IMR-90 (cell line): ENCODE measurements around the gene RASSF3. TPM values are rescaled to one million over a fixed set of nuclear protein-coding genes. Genes with fewer than 3 reads are reported as not detected.

Experiments
- ATAC-seq: fragments of 200-7000 bp; cut with Tn5 transposase; 2 replicates; pipeline ENCODE4 v1.9.1; 2020; ENCODE audit warnings: low read depth, mild to moderate bottlenecking, moderate library complexity
- BruUV-seq: library from RNA; stranded (reverse); fragments of 400-500 nt; replicated peaks from 2 replicates; lab custom pipeline; 2021; lab: Mats Ljungman, UMichigan
- CTCF ChIA-PET: fragments of 300-600 bp; formaldehyde crosslinking; extraction: SDS; loops from one replicate; lab custom pipeline; 2021; ENCODE audit warnings: antibody characterized with exemption; lab: Yijun Ruan, JAX
- POLR2A ChIA-PET: fragments of 300-600 bp; sonication (Branson Sonifier 250); formaldehyde crosslinking; loops from one replicate; lab custom pipeline; 2022; ENCODE audit warnings: antibody characterized with exemption; ENCODE audit not compliant: unreplicated experiment; lab: Charles Lee
- DNase-seq: peaks from one replicate; pipeline ENCODE4 v3.0.0; 2013
- H2AFZ ChIP-seq: replicated peaks from 2 replicates; pipeline ENCODE3; 2013; ENCODE audit warnings: low read length, mild to moderate bottlenecking; ENCODE audit not compliant: poor library complexity
- H2AK5ac ChIP-seq: 2 replicates; pipeline ENCODE4 v1.6.1; 2013; ENCODE audit warnings: low read depth, low read length, inconsistent platforms
- H2AK9ac ChIP-seq: replicated peaks from 2 replicates; pipeline ENCODE3; 2013; ENCODE audit warnings: mild to moderate bottlenecking, low read depth, low read length, moderate library complexity; ENCODE audit not compliant: poor library complexity
- H2BK120ac ChIP-seq: 2 replicates; pipeline ENCODE4 v1.6.1; 2013; ENCODE audit warnings: low read depth, low read length, inconsistent platforms
- H2BK15ac ChIP-seq: 3 replicates; pipeline ENCODE4 v1.6.1; 2013; ENCODE audit warnings: low read depth, low read length, inconsistent platforms
- H2BK20ac ChIP-seq: 2 replicates; pipeline ENCODE4 v1.6.1; 2013; ENCODE audit warnings: low read depth, mild to moderate bottlenecking, inconsistent platforms, low read length, moderate library complexity
- H2BK5ac ChIP-seq: 2 replicates; pipeline ENCODE4 v1.6.1; 2013; ENCODE audit warnings: mild to moderate bottlenecking, low read depth, low read length, inconsistent platforms; ENCODE audit not compliant: poor library complexity, severe bottlenecking
- H3K14ac ChIP-seq: replicated peaks from 2 replicates; pipeline ENCODE4 v1.6.1; 2013; ENCODE audit warnings: low read depth, low read length, inconsistent platforms
- H3K18ac ChIP-seq: 2 replicates; pipeline ENCODE4 v1.6.1; 2013; ENCODE audit warnings: low read depth, low read length, control low read depth
- H3K23ac ChIP-seq: 2 replicates; pipeline ENCODE4 v1.6.1; 2013; ENCODE audit warnings: low read depth, low read length, inconsistent platforms
- H3K27ac ChIP-seq: 2 replicates; pipeline ENCODE4 v1.5.1; 2013; ENCODE audit warnings: mild to moderate bottlenecking, control low read depth, low read length; ENCODE audit not compliant: insufficient read depth
- H3K27me3 ChIP-seq: 2 replicates; pipeline ENCODE4 v1.6.1; 2013; ENCODE audit warnings: low read length; ENCODE audit not compliant: control insufficient read depth, insufficient read depth
- H3K36me3 ChIP-seq: 2 replicates; pipeline ENCODE4 v1.6.1; 2013; ENCODE audit warnings: low read length, mixed read lengths; ENCODE audit not compliant: control insufficient read depth, insufficient read depth
- H3K4ac ChIP-seq: 2 replicates; pipeline ENCODE4 v1.6.1; 2013; ENCODE audit warnings: low read depth, low read length, inconsistent platforms
- H3K4me1 ChIP-seq: 2 replicates; pipeline ENCODE4 v1.6.1; 2013; ENCODE audit warnings: low read length, mixed read lengths; ENCODE audit not compliant: control insufficient read depth, insufficient read depth
- H3K4me2 ChIP-seq: 2 replicates; pipeline ENCODE4 v1.6.1; 2013; ENCODE audit warnings: low read depth, mild to moderate bottlenecking, control low read depth, low read length, moderate library complexity
- H3K4me3 ChIP-seq: 2 replicates; pipeline ENCODE4 v1.5.1; 2013; ENCODE audit warnings: low read depth, mild to moderate bottlenecking, control low read depth, low read length, moderate library complexity; ENCODE audit not compliant: insufficient read depth
- H3K56ac ChIP-seq: 2 replicates; pipeline ENCODE4 v1.6.1; 2013; ENCODE audit warnings: low read length, inconsistent platforms; ENCODE audit not compliant: insufficient read depth; ENCODE audit errors: extremely low read depth
- H3K79me1 ChIP-seq, 2 experiments: 2 replicates each; pipeline ENCODE4 v1.6.1; 2013; ENCODE audit warnings: low read length in 2 of 2, inconsistent platforms in 1 of 2, low read depth in 1 of 2
- H3K9ac ChIP-seq: 2 replicates; pipeline ENCODE4 v1.6.1; 2013; ENCODE audit warnings: low read depth, low read length, control low read depth
- H3K9me1 ChIP-seq: 2 replicates; pipeline ENCODE4 v1.6.1; 2013; ENCODE audit warnings: low read length, inconsistent platforms; ENCODE audit not compliant: insufficient read depth
- H3K9me3 ChIP-seq: 2 replicates; pipeline ENCODE4 v1.6.1; 2013; ENCODE audit warnings: low read length; ENCODE audit not compliant: control insufficient read depth, insufficient read depth
- H4K20me1 ChIP-seq: 2 replicates; pipeline ENCODE4 v1.6.1; 2013; ENCODE audit warnings: low read length, inconsistent platforms; ENCODE audit not compliant: insufficient read depth
- H4K5ac ChIP-seq: 2 replicates; pipeline ENCODE4 v1.6.1; 2013; ENCODE audit warnings: mild to moderate bottlenecking, low read depth, low read length, control low read depth
- H4K8ac ChIP-seq, 2 experiments: 2 replicates each; pipeline ENCODE4 v1.6.1; 2013; ENCODE audit warnings: low read depth in 2 of 2, low read length in 2 of 2, control low read depth in 1 of 2, inconsistent platforms in 1 of 2
- H4K91ac ChIP-seq: 2 replicates; pipeline ENCODE4 v1.6.1; 2013; ENCODE audit warnings: low read depth, low read length, inconsistent platforms; ENCODE audit not compliant: insufficient read depth
- CEBPB ChIP-seq: IDR thresholded peaks from 2 replicates; pipeline ENCODE4 v1.6.1; 2012; ENCODE audit warnings: low read depth, low read length, improper control_type of control experiment
- CHD1 ChIP-seq: IDR thresholded peaks from 2 replicates; pipeline ENCODE4 v1.6.1; 2012; ENCODE audit warnings: low read depth, low read length, improper control_type of control experiment
- CTCF ChIP-seq: conservative IDR thresholded peaks from 2 replicates; pipeline ENCODE4 v1.5.1; 2012; ENCODE audit warnings: mild to moderate bottlenecking, low read depth, low read length, improper control_type of control experiment
- ELK1 ChIP-seq: fragments of 150-350 bp; IDR thresholded peaks from 2 replicates; pipeline ENCODE4 v1.6.1; 2016; ENCODE audit warnings: low read depth, mild to moderate bottlenecking, low read length, moderate library complexity, borderline replicate concordance
- FOS ChIP-seq: fragments of 150-350 bp; IDR thresholded peaks from 2 replicates; pipeline ENCODE4 v1.6.1; 2016; ENCODE audit warnings: low read depth, low read length
- MAFK ChIP-seq: IDR thresholded peaks from 2 replicates; pipeline ENCODE4 v1.6.1; 2012; ENCODE audit warnings: low read depth, low read length, improper control_type of control experiment
- MAZ ChIP-seq: IDR thresholded peaks from 2 replicates; pipeline ENCODE4 v1.6.1; 2012; ENCODE audit warnings: low read depth, mild to moderate bottlenecking, low read length, improper control_type of control experiment, moderate library complexity, borderline replicate concordance
- MXI1 ChIP-seq: IDR thresholded peaks from 2 replicates; pipeline ENCODE4 v1.6.1; 2012; ENCODE audit warnings: low read depth, mild to moderate bottlenecking, low read length, moderate library complexity, borderline replicate concordance
- NFE2L2 ChIP-seq: fragments of 150-350 bp; IDR thresholded peaks from 2 replicates; pipeline ENCODE4 v1.6.1; 2016; ENCODE audit warnings: low read depth, mild to moderate bottlenecking, low read length
- POLR2A ChIP-seq: IDR thresholded peaks from 2 replicates; pipeline ENCODE4 v1.6.1; 2012; ENCODE audit warnings: mild to moderate bottlenecking, low read depth, low read length
- RAD21 ChIP-seq: IDR thresholded peaks from 2 replicates; pipeline ENCODE4 v1.6.1; 2012; ENCODE audit warnings: low read length, improper control_type of control experiment
- RCOR1 ChIP-seq: IDR thresholded peaks from 2 replicates; pipeline ENCODE4 v1.6.1; 2012; ENCODE audit warnings: mild to moderate bottlenecking, low read length, improper control_type of control experiment; ENCODE audit not compliant: insufficient replicate concordance
- RFX5 ChIP-seq: IDR thresholded peaks from 2 replicates; pipeline ENCODE4 v1.8.0; 2012; ENCODE audit warnings: low read depth, mild to moderate bottlenecking, low read length, moderate library complexity
- SMC3 ChIP-seq: fragments of 150-350 bp; IDR thresholded peaks from 2 replicates; pipeline ENCODE4 v1.6.1; 2016; ENCODE audit warnings: low read depth, mild to moderate bottlenecking, antibody characterized with exemption, low read length, moderate library complexity
- USF2 ChIP-seq: fragments of 150-350 bp; IDR thresholded peaks from 2 replicates; pipeline ENCODE4 v1.6.1; 2017; ENCODE audit warnings: mild to moderate bottlenecking, antibody characterized with exemption, low read length, low read depth
- WGBS, 2 experiments: methylation state at CpG; one replicate each; pipeline versions ENCODE4 v1.1.5 to v1.1.7; 2013; ENCODE audit warnings: missing lambda C conversion rate in 2 of 2; ENCODE audit not compliant: insufficient read length in 1 of 2; ENCODE audit errors: extremely low coverage in 2 of 2; 5-methylcytosine and 5-hydroxymethylcytosine counted together
- dilution Hi-C: fragments of 300-500 bp; cut with HindIII; formaldehyde crosslinking; loops from one replicate; pipeline ENCODE4 v1.14.3; 2018; ENCODE audit warnings: low sequenced_read_pairs; ENCODE audit not compliant: unreplicated experiment
- in situ Hi-C: fragments of 300-500 bp; cut with MboI; formaldehyde crosslinking; loops from 3 replicates; pipeline ENCODE4 v1.14.3; 2019; ENCODE audit warnings: low sequenced_read_pairs, inconsistent platforms, mixed read lengths
- intact Hi-C: fragments of 100-400 bp; cut with micrococcal nuclease; formaldehyde crosslinking; loops from 2 replicates; pipeline ENCODE4 v1.10.0; 2022
- polyA plus RNA-seq, 3 experiments: library from polyadenylated mRNA; depleted of rRNA; stranded (reverse); fragments of >200 nt; gene quantifications; 2 replicates each; pipeline ENCODE4 v1.2.3, GENCODE V29; 2012; ENCODE audit warnings: low replicate concordance in 1 of 3
- total RNA-seq: library from RNA; depleted of rRNA; stranded (reverse); fragments of >200 nt; gene quantifications from 2 replicates; pipeline ENCODE4 v1.2.3, GENCODE V29; 2012

Gene RASSF3
- total and polyA plus RNA-seq, 2 of the 4 experiments (the other 2 are of a cell fraction): 18.7 to 39.3 TPM

- H3K4ac ChIP-seq: no peak overlapping the region
- no peak overlapping the region for H3K4me2 ChIP-seq
- no peak overlapping the region; the same call in 2 of the 3 replicates for H2BK15ac ChIP-seq
- in situ Hi-C loops (no loop called here), dilution Hi-C loops (no loop called here), intact Hi-C loops (no loop called here)
- peak overlapping the region; percentile 52; the same call in 1 of the 2 replicates for H2BK120ac ChIP-seq
- WGBS, 2 experiments: no CpG with 5 or more reads among the region's 3 CpGs
- H3K18ac ChIP-seq: no peak overlapping the region
- ChIA-PET POLR2A (no interaction called here), CTCF (no interaction called here)
- H3K14ac ChIP-seq: no peak overlapping the region
- no peak overlapping the region for H3K9ac ChIP-seq
- H3K9me1 ChIP-seq: no peaks in the 10 kb centered on the region
- peaks cover 18% of the 10 kb centered on the region for H3K4me1 ChIP-seq
- H3K36me3 ChIP-seq: no peaks in the 10 kb centered on the region
- H3K56ac ChIP-seq: no peak overlapping the region
- H4K20me1 ChIP-seq: no peaks in the 10 kb centered on the region
- H3K27ac ChIP-seq: no peak overlapping the region
- H3K23ac ChIP-seq: no peak overlapping the region
- H2BK20ac ChIP-seq: 0 out of 2 replicates have a peak overlapping the region, but pooled peaks have one; percentile 9
- H2AK9ac ChIP-seq: no peak overlapping the region
- no peaks in the 10 kb centered on the region for H3K9me3 ChIP-seq
- no peak overlapping the region for H4K91ac ChIP-seq
- 0 out of 2 replicates have a peak, but pooled peaks cover 2% of the 10 kb centered on the region for H3K27me3 ChIP-seq
- no peak overlapping the region for H2AK5ac ChIP-seq
- DNase-seq: no peak
- H2BK5ac ChIP-seq: no peak overlapping the region
- no peak overlapping the region for H2AFZ ChIP-seq
- H4K5ac ChIP-seq: no peak overlapping the region
- H4K8ac ChIP-seq: no peak overlapping the region
- H3K79me1 ChIP-seq: no peaks in the 10 kb centered on the region
- TF ChIP-seq MXI1 (no peak), NFE2L2 (no peak), RFX5 (no peak), USF2 (no peak), CEBPB (no peak), MAZ (no peak), SMC3 (no peak), RAD21 (no peak), MAFK (no peak), CHD1 (no peak), ELK1 (no peak), POLR2A (no peak), RCOR1 (no peak), FOS (no peak), CTCF (no peak)
- no peak for ATAC-seq
- BruUV-seq: no TSS peak
- no peak overlapping the region for H3K4me3 ChIP-seq
Measured at GRCh38 chr12:64582114-64582513, 28.2 kb upstream of the RASSF3 start.
